ENCODE measurements around the gene MMP24. TPM values are rescaled to one million over a fixed set of nuclear protein-coding genes. Genes with fewer than 3 reads are reported as not detected.
"Not testable (repeated sequence)": the region's sequence is repeated elsewhere in the genome, so short reads cannot be mapped to it uniquely, and the experiment has no call there.

The MMP24 gene
- polyA plus RNA-seq, 1 donor from 2014 or later, result 0.09 TPM

- Mint-ChIP-seq H3K4me1 (peaks cover 0 to 2% (median 0%) of the 10 kb centered on the region in 3 donors), H3K27me3 (no peaks in the 10 kb centered on the region), H3K4me3 (no peak overlapping the region), H3K27ac (no peak overlapping the region), H3K9me3 (no peaks in the 10 kb centered on the region), H3K36me3 (no peaks in the 10 kb centered on the region)
Observed at GRCh38 chr20:35311409-35311808, 84.9 kb downstream of the MMP24 start.

- no peaks in the 10 kb centered on the region for H3K27me3 Mint-ChIP-seq
- no peaks in the 10 kb centered on the region for H3K9me3 Mint-ChIP-seq
- H3K27ac Mint-ChIP-seq, result no peak overlapping the region
- H3K36me3 Mint-ChIP-seq, result no peaks in the 10 kb centered on the region
- peaks cover 0 to 2% (median 0%) of the 10 kb centered on the region in 3 donors for H3K4me1 Mint-ChIP-seq
- H3K4me3 Mint-ChIP-seq, result no peak overlapping the region
Observed at GRCh38 chr20:35311822-35312221, 85.3 kb downstream of the MMP24 start.

- no peak overlapping the region for H3K27ac Mint-ChIP-seq
- H3K4me1 Mint-ChIP-seq, result peaks cover 0 to 2% (median 0%) of the 10 kb centered on the region in 3 donors
- no peaks in the 10 kb centered on the region for H3K27me3 Mint-ChIP-seq
- no peaks in the 10 kb centered on the region for H3K9me3 Mint-ChIP-seq
- no peaks in the 10 kb centered on the region for H3K36me3 Mint-ChIP-seq
- no peak overlapping the region for H3K4me3 Mint-ChIP-seq
Observed at GRCh38 chr20:35312318-35312717, 85.8 kb downstream of the MMP24 start.

- Mint-ChIP-seq H3K36me3 (no peaks in the 10 kb centered on the region), H3K4me1 (peaks cover 0 to 2% (median 2%) of the 10 kb centered on the region in 3 donors), H3K27me3 (no peaks in the 10 kb centered on the region), H3K27ac (no peak overlapping the region), H3K4me3 (no peak overlapping the region), H3K9me3 (no peaks in the 10 kb centered on the region)
Observed at GRCh38 chr20:35314816-35315631, 88.5 kb downstream of the MMP24 start.

GRCh38 chr20:35315632-35316020 is 89.1 kb downstream of the MMP24 start:
- H3K27me3 Mint-ChIP-seq, H3K36me3 Mint-ChIP-seq, H3K9me3 Mint-ChIP-seq, H3K4me1 Mint-ChIP-seq, H3K4me3 Mint-ChIP-seq, H3K27ac Mint-ChIP-seq: not testable (repeated sequence)

- no peak overlapping the region for H3K27ac Mint-ChIP-seq
- peaks cover 0 to 2% (median 2%) of the 10 kb centered on the region in 3 donors for H3K4me1 Mint-ChIP-seq
- H3K4me3 Mint-ChIP-seq, result no peak overlapping the region
- no peaks in the 10 kb centered on the region for H3K36me3 Mint-ChIP-seq
- H3K9me3 Mint-ChIP-seq, result no peaks in the 10 kb centered on the region
- no peaks in the 10 kb centered on the region for H3K27me3 Mint-ChIP-seq
Observed at GRCh38 chr20:35316086-35316485, 89.6 kb downstream of the MMP24 start.

- Mint-ChIP-seq H3K4me3 (no peak overlapping the region), H3K36me3 (peaks cover 1% of the 10 kb centered on the region), H3K9me3 (no peaks in the 10 kb centered on the region), H3K4me1 (peaks cover 0 to 2% (median 2%) of the 10 kb centered on the region in 3 donors), H3K27ac (peak overlapping the region in 1 of 3 donors; percentile 33), H3K27me3 (no peaks in the 10 kb centered on the region)
Observed at GRCh38 chr20:35317416-35318210, 91.1 kb downstream of the MMP24 start.

GRCh38 chr20:35318502-35319157 is 92.1 kb downstream of the MMP24 start:
- Mint-ChIP-seq H3K36me3 (peaks cover 1% of the 10 kb centered on the region), H3K9me3 (no peaks in the 10 kb centered on the region), H3K27me3 (no peaks in the 10 kb centered on the region), H3K27ac (no peak overlapping the region), H3K4me3 (peak overlapping the region in 1 of 4 donors; percentile 33), H3K4me1 (peaks cover 0 to 2% (median 2%) of the 10 kb centered on the region in 3 donors)

GRCh38 chr20:35319192-35319870 is 92.8 kb downstream of the MMP24 start:
- Mint-ChIP-seq H3K27me3 (no peaks in the 10 kb centered on the region), H3K36me3 (peaks cover 1% of the 10 kb centered on the region), H3K27ac (peak overlapping the region in 1 of 3 donors; percentile 25), H3K4me1 (peaks cover 0 to 2% (median 2%) of the 10 kb centered on the region in 3 donors), H3K4me3 (no peak overlapping the region), H3K9me3 (no peaks in the 10 kb centered on the region)

GRCh38 chr20:35319871-35320197 is 93.3 kb downstream of the MMP24 start:
- H3K9me3 Mint-ChIP-seq, result no peaks in the 10 kb centered on the region
- peaks cover 1% of the 10 kb centered on the region for H3K36me3 Mint-ChIP-seq
- no peak overlapping the region for H3K27ac Mint-ChIP-seq
- peaks cover 0 to 2% (median 2%) of the 10 kb centered on the region in 3 donors for H3K4me1 Mint-ChIP-seq
- no peak overlapping the region for H3K4me3 Mint-ChIP-seq
- H3K27me3 Mint-ChIP-seq, result no peaks in the 10 kb centered on the region

GRCh38 chr20:35320396-35321126 is 94.1 kb downstream of the MMP24 start:
- no peak overlapping the region for H3K27ac Mint-ChIP-seq
- H3K4me3 Mint-ChIP-seq, result no peak overlapping the region
- H3K36me3 Mint-ChIP-seq, result peaks cover 1% of the 10 kb centered on the region
- peaks cover 0 to 2% (median 0%) of the 10 kb centered on the region in 3 donors for H3K4me1 Mint-ChIP-seq
- no peaks in the 10 kb centered on the region for H3K27me3 Mint-ChIP-seq
- H3K9me3 Mint-ChIP-seq, result no peaks in the 10 kb centered on the region

- peaks cover 3% of the 10 kb centered on the region for H3K36me3 Mint-ChIP-seq
- H3K9me3 Mint-ChIP-seq, result no peaks in the 10 kb centered on the region
- H3K27me3 Mint-ChIP-seq, result no peaks in the 10 kb centered on the region
- H3K27ac Mint-ChIP-seq, result no peak overlapping the region
- no peak overlapping the region for H3K4me3 Mint-ChIP-seq
- peaks cover 0 to 6% (median 3%) of the 10 kb centered on the region in 3 donors for H3K4me1 Mint-ChIP-seq
Observed at GRCh38 chr20:35325401-35325800, 98.9 kb downstream of the MMP24 start.

GRCh38 chr20:35326021-35326739 is 99.7 kb downstream of the MMP24 start:
- H3K27ac Mint-ChIP-seq, result no peak overlapping the region
- H3K4me1 Mint-ChIP-seq, result peaks cover 0 to 6% (median 3%) of the 10 kb centered on the region in 3 donors
- peaks cover 3% of the 10 kb centered on the region for H3K36me3 Mint-ChIP-seq
- no peak overlapping the region for H3K4me3 Mint-ChIP-seq
- H3K27me3 Mint-ChIP-seq, result no peaks in the 10 kb centered on the region
- no peaks in the 10 kb centered on the region for H3K9me3 Mint-ChIP-seq
